Stimulated activated CD8-positive, alpha-beta memory T cell treated with anti-CD3 and anti-CD28 coated beads, Interleukin-15, amount 100 ng/mL, for 4 hours (primary cell): ENCODE measurements around the gene SFTPA1.
"Not testable (repeated sequence)": the region's sequence is repeated elsewhere in the genome, so short reads cannot be mapped to it uniquely, and the experiment has no call there.

ENCODE experiments used
- DNase-seq, 2 donors: peaks; one replicate each; pipeline ENCODE4 v3.0.0-alpha.2; 2020; ENCODE audit warnings: low read depth in 2 of 2

SFTPA1 gene

DNA sequence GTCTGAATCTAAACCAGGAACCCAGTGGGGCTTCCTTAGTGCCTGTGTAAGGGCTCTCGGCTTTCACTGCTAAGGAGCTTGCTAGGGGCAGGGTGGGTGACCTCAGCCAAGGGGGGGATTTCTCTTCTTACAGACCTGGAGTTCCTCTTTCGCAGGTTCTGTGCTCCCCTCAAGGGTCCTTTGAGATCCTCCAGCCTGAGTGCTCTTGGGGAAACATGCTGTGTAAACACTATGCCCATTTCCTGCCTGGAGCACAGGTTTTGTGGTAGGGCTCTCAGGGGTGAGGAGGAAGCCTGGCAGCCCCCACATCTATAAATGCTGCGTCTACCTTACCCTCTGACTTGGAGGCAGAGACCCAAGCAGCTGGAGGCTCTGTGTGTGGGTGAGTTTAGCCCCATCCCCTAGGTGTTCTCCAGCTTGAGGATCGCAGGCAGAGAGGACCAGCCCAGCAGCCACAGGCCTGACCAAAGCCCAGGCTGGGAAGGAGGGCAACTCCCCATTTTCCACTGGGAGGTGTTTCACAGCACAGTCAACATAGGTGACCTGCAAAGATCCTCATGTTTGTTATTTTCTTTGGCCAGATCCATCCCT is at the start of gene SFTPA1:
Gene SFTPA1 (plus strand): TSS at position 339 of the 591 bp plus-strand sequence. CDS start 887 bp downstream, outside the sequence.
- no peak for DNase-seq

DNA sequence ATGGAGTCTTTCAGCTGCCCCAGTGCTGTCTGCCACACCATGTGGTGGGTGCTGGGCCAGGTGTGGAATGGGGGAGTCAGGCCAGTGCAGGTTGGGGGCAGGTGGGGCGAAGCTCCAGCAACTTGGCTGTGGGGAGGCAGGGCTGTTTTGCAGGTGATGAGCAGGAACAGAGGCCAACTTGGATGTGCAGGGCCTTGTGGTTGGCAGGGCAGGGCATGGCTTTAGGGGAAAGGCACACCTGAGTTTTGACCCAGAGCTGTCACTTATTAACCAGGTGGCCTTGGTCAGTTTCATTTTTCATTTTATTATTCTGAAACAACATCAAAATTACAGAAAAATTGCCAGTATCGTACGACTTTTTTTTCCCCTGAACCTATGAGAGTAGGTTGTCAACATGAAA is 49.5 kb upstream of the SFTPA1 start:
- DNase-seq, result no peak

DNA sequence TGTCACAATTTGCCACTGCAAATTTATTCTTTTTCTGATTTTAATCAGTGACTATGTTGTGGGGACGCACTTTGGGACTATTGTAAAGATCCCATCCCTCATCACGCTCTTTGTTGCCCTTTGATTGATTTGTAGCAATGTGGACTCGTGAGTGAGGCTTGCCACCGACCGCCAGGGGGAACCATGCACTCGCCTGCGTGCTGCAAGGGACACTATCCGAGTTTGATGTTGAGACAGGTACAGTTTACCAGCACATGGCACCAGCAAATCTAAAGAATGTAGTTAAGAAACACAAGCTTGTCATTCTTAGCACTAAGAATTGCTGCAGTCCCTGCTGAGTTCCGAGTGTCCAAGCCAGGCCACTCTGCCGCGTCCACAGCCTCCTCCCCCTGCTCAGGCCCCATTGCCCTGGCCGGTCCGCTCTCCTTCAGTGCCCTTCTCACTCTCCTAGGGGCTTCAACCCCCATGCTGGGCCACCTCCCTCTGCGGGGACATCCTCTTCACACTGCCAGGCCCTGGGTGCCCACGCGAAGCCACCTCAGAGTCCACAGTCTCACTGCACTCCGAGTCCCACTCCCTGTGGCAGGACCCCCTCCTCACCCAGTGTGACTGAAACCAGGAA is 48.5 kb upstream of the SFTPA1 start:
- peak in 1 of 2 donors; percentile 14 for DNase-seq

DNA sequence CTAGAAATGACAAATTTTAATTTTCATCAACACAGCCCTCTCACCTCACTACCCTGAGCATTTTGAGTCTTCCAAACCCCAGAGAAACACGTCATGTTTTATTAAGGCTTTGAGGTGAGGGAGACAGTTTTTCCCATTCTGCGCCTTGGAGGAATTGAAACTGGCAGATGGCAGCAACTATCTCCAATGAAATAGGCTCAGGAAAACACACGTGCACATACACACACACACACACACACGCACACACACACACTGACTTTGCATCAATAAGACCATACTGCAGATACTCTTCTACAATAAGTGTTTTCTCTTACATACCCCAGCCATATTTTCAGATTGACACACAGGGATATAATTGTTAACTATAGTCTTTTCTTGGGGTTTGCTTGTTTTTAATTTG is 47.3 kb upstream of the SFTPA1 start:
- no peak for DNase-seq

DNA sequence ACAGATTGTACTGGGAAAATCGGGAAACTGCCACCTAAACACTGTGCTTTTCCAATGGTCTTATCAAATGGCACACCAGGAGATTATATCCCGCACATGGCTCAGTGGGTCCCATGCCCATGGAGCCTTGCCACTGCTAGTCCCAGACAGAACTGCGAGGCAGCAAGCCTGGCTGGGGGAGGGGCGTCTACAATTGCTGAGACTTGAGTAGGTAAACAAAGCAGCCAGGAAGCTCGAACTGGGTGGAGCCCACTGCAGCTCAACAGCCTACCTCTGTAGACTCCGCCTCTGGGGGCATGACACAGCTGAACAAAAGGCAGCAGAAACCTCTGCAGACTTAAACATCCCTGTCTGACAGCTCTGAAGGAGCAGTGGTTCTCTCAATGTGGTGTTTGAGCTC is 40.1 kb upstream of the SFTPA1 start:
- not testable (repeated sequence) for DNase-seq

DNA sequence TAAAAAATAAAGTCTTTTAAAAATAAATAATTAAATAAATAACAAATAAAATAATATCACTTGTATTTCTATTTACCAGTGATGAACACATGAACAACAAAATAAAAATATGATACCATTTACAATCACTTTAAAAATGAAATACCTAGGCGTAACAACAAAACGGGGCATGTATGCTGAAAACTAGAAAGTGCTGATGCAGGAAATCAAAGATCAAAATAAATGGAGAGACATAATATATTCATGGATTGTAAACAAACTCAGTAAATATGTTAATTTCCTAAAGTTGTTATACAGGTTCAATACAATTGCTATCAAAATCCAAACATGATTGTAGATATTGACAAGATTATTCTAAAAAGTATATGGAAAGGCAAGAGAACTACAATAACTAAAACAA is 31.4 kb upstream of the SFTPA1 start:
- DNase-seq, result no peak

DNA sequence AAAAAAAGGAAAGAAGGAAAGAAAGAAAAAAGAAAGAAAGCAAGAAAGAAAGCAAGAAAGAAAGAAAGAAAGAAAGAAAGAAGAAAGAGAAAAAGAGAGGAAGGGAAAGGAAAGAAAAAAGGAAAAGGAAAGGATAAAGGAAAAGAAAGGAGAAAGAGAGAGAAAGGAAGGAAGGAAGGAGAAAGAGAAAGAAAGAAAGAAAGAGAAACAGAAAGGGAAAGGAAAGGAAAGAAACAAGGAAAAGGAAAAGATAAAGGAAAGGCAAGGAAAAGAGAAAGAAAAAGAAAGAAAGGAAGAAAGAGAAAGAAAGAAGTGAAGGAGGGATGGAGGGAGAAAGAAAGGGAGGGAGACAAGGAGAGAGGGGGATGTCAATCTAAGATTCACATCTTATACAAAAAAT is 29.7 kb upstream of the SFTPA1 start:
- DNase-seq, result no peak

DNA sequence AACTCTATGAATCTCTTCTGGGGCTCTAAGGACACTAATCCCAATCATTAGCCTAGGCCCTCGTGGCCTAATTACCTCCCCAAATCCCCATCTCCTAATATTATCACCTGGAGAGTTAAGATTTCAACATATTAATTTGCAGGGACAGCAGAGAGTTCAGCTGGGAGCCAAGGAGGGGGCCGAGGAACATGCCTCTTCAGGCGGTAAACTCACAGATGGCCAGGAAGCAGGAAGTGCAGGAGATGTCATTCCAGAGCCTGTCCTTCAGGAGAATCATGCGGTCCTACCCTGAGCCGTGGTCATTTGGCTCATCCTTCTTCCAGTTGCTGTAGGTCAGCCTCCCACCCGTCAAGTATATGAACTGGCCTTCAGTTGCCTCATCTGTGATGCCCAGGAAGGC is 28.6 kb upstream of the SFTPA1 start:
- DNase-seq, result no peak

DNA sequence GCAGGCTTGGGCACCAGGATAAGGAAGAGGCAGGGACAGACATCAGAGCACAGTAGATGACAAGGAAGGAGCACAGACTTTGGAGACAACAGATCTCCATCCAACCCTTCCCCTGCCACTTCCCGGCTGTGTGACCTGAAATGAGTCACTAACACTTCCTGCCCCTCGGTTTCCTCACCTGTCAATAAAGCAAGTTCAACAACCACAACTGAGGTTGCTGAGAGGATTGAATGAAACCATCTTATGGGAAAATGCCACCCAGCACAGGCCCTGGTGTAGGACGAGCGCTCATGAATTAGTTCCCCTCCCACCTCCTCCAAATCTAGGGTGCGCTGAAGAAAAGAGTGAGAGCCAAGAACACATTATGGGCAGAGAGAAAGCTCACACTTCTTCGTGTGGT is 27.8 kb upstream of the SFTPA1 start:
- not testable (repeated sequence) for DNase-seq

DNA sequence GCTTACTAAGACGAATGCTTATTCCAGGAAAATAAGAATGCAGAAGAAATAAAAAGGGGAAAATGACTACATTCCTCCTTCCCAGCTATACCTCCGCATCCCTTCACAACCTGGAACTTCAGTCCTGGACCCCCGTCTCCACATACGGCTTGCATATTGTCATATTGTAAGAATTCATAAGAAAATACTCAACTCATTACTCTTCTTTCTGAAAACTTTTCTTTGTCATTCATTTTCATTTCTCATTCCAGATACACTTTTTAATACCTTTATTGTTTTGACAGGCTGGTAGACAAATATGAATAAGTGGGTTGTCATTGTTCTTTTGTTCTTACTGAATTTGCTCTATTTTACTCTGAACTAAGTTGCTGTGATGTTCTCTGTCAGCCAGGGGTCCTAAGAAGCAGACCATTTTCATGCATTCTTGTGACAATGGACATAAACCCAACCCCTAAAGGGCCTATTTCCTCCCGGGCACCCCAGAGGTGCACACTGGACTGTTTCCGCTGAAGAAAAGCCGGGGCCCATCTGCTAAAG is 27.2 kb upstream of the SFTPA1 start:
- no peak for DNase-seq

DNA sequence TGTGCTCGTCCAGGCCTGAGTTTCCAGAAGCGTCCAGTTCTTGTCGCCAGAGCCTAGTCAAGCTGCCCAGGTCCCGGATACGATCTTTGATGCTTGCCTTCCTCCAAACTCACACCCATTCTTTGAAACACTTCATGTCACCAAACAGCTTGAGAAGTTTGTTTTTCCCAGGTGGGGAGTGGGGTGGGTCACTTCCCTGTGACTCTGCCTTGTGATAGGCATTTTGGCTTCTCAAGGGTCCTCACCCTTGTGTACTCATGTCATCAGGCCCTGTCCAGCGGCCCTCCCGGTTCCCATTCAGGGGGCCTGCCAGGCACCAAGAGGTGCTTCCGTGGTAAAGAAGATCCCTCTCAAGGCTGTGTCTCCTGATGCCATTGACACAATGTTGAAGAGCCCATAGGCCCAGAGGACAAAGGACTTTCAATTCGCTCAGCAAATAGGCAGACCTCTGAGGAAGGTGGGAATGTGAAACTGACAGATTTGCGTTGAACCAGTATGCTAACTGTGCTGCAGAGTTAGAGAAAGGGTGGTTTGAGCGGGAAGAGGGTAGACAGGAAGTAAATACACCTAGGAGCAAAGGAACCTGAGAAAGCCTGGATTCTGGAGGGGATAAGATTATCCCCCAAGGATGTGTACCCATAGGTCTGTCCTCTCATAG is 24.7 kb upstream of the SFTPA1 start:
- DNase-seq, result no peak

DNA sequence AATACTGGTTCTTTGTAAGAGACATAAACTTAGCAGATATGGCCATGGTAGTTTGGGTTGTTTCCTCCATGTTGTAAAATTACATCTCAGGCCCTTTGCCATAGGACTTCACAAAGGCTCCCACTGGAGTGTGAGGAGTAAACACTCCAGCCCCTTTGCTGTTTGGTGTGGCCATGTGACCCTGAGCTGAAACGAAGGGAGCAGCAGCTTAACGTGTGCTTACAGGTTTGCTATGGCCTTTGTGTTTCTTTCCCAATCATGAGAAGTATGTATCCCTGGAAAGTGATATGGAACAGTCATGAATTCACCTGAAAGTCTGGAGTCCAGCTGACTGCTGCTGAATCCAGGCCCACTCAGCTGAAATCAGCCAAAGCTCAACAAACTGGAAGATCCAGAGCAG is 23.8 kb upstream of the SFTPA1 start:
- DNase-seq, result no peak

DNA sequence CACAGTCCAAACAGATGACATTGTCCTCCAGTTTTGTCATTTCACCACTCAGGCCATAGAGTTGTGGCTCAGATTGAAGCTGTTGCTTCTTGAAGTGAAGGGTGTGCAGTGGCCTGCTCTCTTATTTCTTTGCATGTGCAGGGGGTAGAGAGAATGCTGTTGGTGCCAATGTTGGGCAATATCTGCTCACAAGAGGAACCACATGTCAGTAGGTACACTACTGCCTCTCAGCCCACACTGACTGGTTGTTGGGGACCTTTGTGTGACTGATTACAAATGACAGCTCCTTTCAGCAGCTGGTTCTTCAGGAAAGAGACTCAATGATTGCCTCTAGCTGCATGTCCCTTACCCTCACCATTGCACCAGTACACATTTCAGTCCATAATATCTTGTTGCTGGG is 21.9 kb upstream of the SFTPA1 start:
- DNase-seq, result no peak

DNA sequence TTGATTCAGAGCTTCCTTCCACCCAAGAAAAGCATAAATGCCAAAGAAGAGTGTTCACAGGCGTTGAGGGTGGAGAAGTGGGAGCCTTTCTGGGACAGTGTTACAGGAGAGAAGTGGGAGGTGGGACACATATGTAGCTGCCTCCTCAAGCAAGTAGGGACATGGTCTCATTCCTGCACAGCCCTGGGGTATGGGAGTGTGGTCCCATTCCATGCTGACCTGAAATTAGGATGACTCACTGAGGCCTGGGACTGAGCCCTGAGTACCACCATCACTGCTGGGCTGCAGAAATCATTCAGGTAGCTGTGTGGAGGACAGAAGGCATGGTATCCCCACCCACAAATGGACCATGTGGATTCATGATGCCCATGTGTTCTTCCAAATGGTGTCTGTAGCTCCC is 17.4 kb upstream of the SFTPA1 start:
- DNase-seq, result no peak

DNA sequence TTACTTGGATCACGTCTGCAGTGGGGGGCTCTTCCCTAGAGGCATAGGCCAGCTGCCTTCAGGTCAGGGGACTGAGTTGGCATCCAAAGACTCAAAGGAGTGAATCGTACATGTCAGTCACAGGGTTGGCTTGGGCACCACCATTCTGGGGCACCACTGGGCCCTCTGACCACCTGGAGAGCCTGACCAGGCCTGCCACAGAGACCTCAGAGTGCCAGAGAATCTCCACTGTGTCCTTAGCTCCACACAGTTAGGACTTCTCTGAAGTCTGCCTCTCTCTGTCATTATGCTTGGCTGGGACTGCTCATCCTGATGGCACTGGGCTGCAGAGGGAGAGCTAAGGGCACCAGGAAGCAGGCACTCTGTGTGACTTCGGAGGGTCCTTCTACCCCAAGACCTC is 16.2 kb upstream of the SFTPA1 start:
- DNase-seq, result not testable (repeated sequence)

DNA sequence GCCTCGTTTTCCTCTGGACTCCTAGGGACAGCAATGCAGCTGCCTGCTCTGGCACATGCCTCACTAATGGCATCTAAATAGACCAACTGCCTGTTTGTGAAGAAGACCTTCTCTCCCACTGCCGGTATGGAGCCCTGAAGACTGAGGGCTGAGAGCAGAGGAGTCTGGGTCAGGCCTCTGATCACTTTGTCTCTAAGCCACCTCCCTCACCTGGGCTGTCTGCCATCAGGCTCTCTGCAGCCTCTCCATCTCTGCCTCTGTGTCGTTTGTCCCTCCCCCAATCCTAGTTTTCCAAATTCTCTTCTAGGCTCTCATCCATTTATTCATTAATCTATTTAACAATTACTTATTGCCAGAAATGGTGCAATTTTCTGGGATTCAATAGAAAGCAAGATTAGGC is 15.2 kb upstream of the SFTPA1 start:
- DNase-seq, result no peak

DNA sequence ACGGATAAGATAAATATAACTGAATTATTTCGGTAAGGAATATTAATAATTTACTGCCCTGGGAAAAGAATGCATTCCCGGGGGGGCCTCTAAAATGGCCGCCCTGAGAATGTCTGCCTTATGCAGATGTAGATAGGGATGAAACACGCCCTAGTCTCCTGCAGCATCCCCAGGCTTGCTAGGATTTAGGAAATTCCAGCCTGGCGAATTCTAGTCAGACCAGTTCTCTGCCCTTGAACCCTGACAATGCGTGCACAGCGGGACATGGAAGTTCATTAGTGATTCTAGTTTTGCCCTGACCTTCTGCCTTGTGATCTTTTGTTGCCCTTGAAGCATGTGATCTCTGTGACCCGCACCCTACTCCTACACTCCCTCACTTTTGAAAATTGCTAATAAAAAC is 11.1 kb upstream of the SFTPA1 start:
- not testable (repeated sequence) for DNase-seq

DNA sequence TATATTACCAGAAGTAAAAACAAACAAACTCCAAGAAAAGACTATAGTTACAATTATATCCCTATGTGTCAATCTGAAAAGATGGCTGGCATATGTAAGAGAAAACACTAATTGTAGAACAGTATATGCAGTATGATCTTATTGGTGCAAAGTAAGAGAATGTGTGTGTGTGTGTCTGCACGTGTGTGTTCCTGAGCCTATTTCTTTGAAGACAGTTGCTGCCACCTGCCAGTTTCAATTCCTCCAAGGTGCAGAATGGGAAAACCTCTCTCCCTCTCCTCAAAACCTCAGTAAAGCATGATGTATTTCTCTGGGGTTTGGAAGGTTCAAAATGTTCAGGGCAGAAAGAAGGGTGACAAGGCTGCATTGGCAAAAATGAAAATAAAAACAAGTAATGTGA is 8.8 kb upstream of the SFTPA1 start:
- DNase-seq, result no peak

DNA sequence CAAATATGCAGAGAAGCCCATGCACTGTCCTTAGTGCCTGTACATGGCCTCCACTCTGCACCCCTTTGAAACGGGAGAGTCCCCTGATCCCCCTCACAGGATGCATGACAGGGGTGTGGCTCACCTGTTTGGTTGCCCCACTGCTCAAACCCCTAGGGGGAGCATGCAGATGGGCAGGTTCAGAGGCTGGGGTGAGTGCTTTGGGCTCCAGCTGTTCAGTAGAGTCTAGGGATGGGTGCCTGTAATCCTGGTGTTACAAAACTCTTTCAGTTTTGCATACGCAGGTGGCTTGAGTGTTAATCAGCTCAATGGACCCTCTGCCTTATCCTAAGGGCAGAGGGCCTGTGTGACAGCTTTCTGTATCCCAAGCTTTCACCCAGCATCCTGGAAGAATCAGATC is 7.8 kb upstream of the SFTPA1 start:
- no peak for DNase-seq

DNA sequence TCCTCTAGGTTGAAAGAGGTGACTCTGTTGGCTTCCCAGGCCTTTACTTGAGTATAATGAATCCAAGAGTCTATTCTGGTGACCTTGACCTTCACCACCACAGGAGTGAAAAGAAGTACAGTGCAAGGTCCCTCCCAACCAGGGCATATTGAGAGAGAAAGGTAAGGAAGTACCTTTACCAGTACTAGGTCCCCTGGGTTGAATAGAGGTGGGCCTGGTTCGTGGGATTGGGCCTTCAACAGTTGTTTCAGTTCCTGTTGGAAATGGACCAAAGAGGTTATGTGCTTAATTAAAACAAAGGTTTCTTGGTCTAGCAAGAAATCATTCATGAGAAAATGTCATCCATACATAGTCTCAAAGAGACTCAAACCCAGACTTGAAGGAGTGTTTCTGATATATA is 6.4 kb upstream of the SFTPA1 start:
- DNase-seq, result no peak

DNA sequence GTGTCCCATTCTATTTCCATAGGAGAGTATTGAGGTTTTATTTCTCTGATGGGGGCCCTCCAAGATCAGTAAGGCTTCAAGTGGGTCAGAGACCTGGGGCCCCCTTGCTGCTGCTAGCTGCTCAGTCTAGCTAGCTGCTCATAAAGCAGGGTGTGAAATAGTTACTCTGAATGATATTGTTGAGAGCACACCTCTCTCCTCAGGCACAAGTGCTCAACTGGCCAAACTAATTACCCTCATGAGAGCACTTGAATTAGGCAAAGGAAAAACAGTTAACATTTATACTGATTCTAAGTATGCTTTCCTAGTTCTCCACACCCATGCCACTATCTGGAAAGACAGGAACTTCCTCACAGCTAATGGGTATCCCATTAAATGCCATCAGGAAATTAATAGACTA is 5.4 kb upstream of the SFTPA1 start:
- no peak for DNase-seq

DNA sequence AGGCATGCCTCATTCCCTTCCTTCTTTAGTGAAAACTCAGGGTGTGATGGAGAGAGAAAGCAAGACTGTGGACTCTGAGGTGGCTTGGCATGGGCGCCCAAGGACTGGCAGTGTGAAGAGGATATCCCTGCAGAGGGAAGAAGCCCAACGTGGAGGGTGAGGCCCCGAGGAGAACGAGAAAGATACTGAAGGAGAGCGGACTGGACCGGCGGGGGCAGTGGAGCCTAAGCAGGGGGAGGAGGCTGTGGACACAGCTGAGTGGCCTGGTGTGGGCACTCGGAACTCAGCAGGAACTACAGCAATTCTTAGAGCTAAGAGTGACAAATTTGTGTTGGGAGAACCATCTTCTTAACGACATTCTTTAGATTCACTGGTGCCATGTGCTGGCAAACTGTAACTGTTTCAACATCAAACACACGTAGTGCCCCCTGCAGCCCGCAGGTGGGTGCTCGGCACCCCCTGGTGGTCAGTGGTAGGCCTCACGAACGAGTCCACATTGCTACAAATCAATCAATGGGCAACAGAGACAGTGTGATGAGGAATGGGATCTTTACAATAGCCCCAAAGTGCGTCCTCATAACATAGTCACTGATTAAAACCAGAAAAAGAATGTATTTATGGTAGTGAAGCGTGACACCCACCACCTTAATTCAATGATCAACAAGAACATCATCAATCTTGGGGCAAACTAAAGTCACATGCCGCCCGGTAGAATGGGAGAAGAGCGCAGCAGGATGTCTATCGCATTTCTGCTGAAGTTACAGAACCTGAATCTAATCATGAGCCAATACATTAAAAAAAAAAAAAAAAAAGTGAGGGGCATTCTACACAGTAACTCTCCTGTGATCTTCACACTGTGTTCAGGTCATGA is 2.0 kb upstream of the SFTPA1 start:
- no peak for DNase-seq
